Fibroblast of skin of left biceps (primary cell): ENCODE data around the gene BCO1.

Experiments used
- DNase-seq, 2 experiments: peaks; one replicate each; pipeline ENCODE4 v3.0.0-alpha.2; 2013; ENCODE audit warnings: low read depth in 2 of 2

Gene BCO1

DNA sequence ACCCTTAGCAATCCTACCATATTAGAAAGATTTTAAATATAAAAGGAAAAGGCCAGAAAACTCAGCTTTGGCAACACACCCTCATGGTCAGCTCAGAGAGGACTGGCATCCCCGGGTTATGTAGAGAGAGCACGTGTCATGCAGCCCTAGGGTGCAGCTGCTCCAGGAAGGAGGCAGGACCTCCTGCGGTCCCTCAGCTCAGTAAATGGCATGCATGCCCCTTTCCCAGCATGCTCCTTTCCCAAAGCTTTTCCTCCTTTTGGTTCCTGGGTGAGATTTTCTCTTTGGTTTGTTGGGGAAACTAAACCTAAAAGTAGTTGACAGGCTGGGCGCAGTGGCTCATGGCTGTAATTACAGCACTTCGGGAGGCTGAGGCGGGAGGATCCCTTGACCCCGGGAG, 80.2 kb downstream of the BCO1 start:
- DNase-seq = no peak

- peak; percentile 30 to 47 for DNase-seq
Observed at GRCh38 chr16:81319221-81319912, 80.9 kb downstream of the BCO1 start.

DNA sequence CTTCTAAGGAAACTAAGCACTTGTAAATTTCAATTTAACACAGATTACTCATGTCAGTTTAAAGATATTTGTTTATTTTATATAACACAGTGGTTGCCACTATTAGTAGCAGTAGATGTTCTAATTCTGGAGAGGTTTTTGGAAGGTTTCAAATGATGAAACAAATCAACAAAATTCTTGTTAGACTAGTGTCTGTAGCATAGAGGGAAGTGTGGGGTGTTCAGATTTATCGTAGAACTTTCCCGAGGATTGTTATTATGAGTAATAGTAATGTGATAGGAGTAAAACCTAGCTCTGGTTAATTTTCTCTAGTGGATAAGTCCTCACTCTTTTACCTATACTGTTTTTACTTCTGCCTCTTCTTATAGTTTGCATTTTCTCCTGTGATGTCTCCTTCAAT, 82.5 kb downstream of the BCO1 start:
- DNase-seq = no peak

GRCh38 chr16:81321536-81321935, 83.0 kb downstream of the BCO1 start:
- DNase-seq = no peak

- DNase-seq = no peak
Observed at GRCh38 chr16:81324808-81325207, 86.3 kb downstream of the BCO1 start.

DNA sequence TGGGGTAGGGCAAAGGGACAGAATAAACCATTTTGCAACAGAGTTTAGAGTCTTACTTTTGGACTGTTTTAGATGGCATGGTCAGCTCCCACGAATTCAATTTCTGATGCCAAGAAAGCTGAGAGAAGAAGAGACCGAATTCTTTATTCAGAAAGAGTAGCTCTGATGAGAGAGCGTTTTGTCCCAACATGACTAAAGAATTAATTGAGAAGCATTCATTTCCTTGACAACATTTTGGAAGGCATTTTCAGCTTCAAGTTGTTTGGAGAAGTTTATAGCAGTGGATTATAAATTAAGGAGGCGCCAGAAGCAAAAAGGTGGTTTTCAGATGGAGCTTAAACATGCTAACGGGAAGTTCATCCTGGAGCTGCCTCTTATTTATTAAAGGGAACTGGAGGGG, 88.5 kb downstream of the BCO1 start:
- no peak for DNase-seq

- no peak for DNase-seq
Observed at GRCh38 chr16:81327447-81328196, 89.1 kb downstream of the BCO1 start.

GRCh38 chr16:81329947-81330346, 91.5 kb downstream of the BCO1 start:
- no peak for DNase-seq

DNA sequence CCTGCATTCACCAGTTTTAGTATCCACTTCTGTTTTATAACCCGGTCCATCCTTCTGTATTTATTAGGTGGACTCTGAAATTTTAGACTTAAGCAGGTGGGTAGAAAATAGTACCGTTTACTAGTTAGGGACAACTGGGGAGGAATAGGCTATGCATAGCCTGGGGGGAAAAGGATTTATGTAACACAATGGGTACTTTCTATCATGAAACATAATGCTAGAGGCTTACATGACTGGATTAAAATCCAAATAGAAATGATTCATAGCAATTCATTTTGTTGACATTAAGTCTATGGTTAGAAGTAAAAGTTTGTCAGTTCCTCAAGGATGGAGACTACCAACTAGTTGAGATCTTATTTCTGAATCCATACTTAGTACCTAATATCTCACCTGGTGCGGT, 94.9 kb downstream of the BCO1 start:
- DNase-seq = no peak

DNA sequence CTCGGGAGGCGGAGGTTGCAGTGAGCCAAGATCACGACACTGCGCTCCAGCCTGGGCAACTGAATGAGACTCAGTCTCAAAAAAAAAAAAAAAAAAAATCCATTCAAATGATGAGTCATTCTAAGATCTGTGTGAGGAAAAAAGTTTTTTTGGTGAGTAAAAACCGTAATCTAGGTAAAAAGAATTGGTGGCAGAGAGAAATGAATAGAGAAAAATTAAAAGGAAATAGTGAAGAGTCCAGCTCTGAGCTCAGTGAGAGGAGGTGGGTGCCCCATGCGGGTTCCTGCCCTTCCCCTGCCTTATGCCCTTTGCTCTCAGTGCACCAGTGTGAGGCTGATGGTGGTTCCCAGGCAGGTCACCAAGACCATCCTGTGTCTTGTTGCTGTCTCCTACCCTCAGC, 97.2 kb downstream of the BCO1 start:
- DNase-seq = no peak

DNA sequence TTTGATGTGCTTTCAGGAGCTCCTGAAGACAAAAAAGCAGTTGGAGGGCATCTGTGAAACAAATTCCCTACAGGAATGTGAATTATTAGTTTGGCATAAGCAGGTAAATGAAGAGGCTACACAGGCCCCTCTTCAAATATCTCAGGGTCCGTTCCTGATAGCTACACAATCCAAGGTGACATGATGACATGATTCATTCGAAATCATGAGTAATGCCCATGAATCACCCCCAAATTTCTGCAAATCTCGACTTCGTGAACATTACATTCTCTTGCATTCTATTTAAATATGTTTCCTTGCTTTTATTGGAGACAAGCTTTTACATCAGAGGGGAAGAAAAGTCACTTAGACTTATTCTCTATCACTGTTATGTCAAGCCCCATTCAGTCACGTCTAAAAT, 98.6 kb downstream of the BCO1 start:
- DNase-seq = no peak
